ENCODE data around the gene IGSF9.

Gene IGSF9

GRCh38 chr1:159944623-159945455 is 574 bp downstream of the IGSF9 start:
- no peak for DNase-seq

GRCh38 chr1:159943908-159944622 is 1.3 kb downstream of the IGSF9 start:
- no peak for DNase-seq

- no peak for DNase-seq
Measured at GRCh38 chr1:159943278-159943640, 2.2 kb downstream of the IGSF9 start.

GRCh38 chr1:159942632-159943277 is 2.7 kb downstream of the IGSF9 start:
- no peak for DNase-seq

GRCh38 chr1:159941591-159942560 is 3.5 kb downstream of the IGSF9 start:
- no peak for DNase-seq

- DNase-seq: no peak
Measured at GRCh38 chr1:159941141-159941540, 4.3 kb downstream of the IGSF9 start.

GRCh38 chr1:159940006-159940620 is 5.3 kb downstream of the IGSF9 start:
- DNase-seq: no peak

GRCh38 chr1:159939678-159940002 is 5.8 kb downstream of the IGSF9 start:
- DNase-seq: no peak

GRCh38 chr1:159938905-159939677 is 6.3 kb downstream of the IGSF9 start:
- DNase-seq: no peak

GRCh38 chr1:159938211-159938852 is 7.1 kb downstream of the IGSF9 start:
- no peak for DNase-seq

- DNase-seq: no peak
Measured at GRCh38 chr1:159937054-159937750, 8.2 kb downstream of the IGSF9 start.

GRCh38 chr1:159936273-159936904 is 9.0 kb downstream of the IGSF9 start:
- peak; percentile 97 for DNase-seq

GRCh38 chr1:159935719-159936272 is 9.6 kb downstream of the IGSF9 start:
- no peak for DNase-seq

- no peak for DNase-seq
Measured at GRCh38 chr1:159935305-159935704, 10.1 kb downstream of the IGSF9 start.

GRCh38 chr1:159934136-159935039 is 11.0 kb downstream of the IGSF9 start:
- no peak for DNase-seq

GRCh38 chr1:159933347-159933746 is 12.1 kb downstream of the IGSF9 start:
- DNase-seq: no peak

- no peak for DNase-seq
Measured at GRCh38 chr1:159932296-159933285, 12.8 kb downstream of the IGSF9 start.
